Stimulated activated naive CD4-positive, alpha-beta T cell (primary cell): Measurements from ENCODE around the gene PINLYP.

Source experiments
- DNase-seq, 6 experiments: peaks; one replicate each; lab custom pipeline; 2025; lab: John Stamatoyannopoulos, UW

The PINLYP gene

GRCh38 chr19:43628646-43629326 lies 53.2 kb downstream of the PINLYP start:
- no peak for DNase-seq

GRCh38 chr19:43631491-43631890 lies 55.9 kb downstream of the PINLYP start:
- DNase-seq = no peak
